ENCODE results near the gene ZC3H13.

- TF ChIP-seq EZH2phosphoT487 (conservative IDR thresholded peaks at IDR 0.05; ENCODE audit: low read length) (no peak), CTCF (IDR thresholded peaks at IDR 0.05; ENCODE audit: insufficient read depth, low read length, poor library complexity, severe bottlenecking) (no peak)
Measured at GRCh38 chr13:46079770-46080169, 27.2 kb upstream of the ZC3H13 start.

All from SU-DHL-6 (cell line).